Hippocampal formation (tissue), 2 donors: ENCODE measurements around the gene CCDC33.

ENCODE experiments used
- DNase-seq, 2 donors: peaks; one replicate each; lab custom pipeline; 2025; lab: John Stamatoyannopoulos, UW

Gene CCDC33

GRCh38 chr15:74281147-74282133 is 45.3 kb downstream of the CCDC33 start:
- DNase-seq = no peak

GRCh38 chr15:74283368-74283767 is 47.2 kb downstream of the CCDC33 start:
- peak in 1 of 2 donors; percentile 12 for DNase-seq

GRCh38 chr15:74289671-74290070 is 53.5 kb downstream of the CCDC33 start:
- no peak for DNase-seq

- no peak for DNase-seq
These were observed 54.5 kb downstream of the CCDC33 start for GRCh38 chr15:74290645-74291044.

- peak; percentile 9 to 49 for DNase-seq
These were observed 55.3 kb downstream of the CCDC33 start for GRCh38 chr15:74291101-74292071.

GRCh38 chr15:74293021-74293810 is 57.1 kb downstream of the CCDC33 start:
- DNase-seq = no peak

GRCh38 chr15:74294010-74294409 is 57.9 kb downstream of the CCDC33 start:
- DNase-seq = no peak

- DNase-seq = no peak
These were observed 59.7 kb downstream of the CCDC33 start for GRCh38 chr15:74295800-74296199.

GRCh38 chr15:74297887-74298286 is 61.8 kb downstream of the CCDC33 start:
- DNase-seq = no peak

GRCh38 chr15:74300057-74300795 is 64.1 kb downstream of the CCDC33 start:
- DNase-seq = no peak

GRCh38 chr15:74301583-74302361 is 65.6 kb downstream of the CCDC33 start:
- DNase-seq = no peak

- no peak for DNase-seq
These were observed 66.8 kb downstream of the CCDC33 start for GRCh38 chr15:74302821-74303359.

GRCh38 chr15:74303741-74304309 is 67.7 kb downstream of the CCDC33 start:
- DNase-seq = no peak

- no peak for DNase-seq
These were observed 68.3 kb downstream of the CCDC33 start for GRCh38 chr15:74304431-74304830.

GRCh38 chr15:74305687-74306086 is 69.6 kb downstream of the CCDC33 start:
- no peak for DNase-seq

- no peak for DNase-seq
These were observed 70.7 kb downstream of the CCDC33 start for GRCh38 chr15:74306781-74307217.

GRCh38 chr15:74307827-74308811 is 72.0 kb downstream of the CCDC33 start:
- peak; percentile 5 to 18 for DNase-seq
